Brain microvascular endothelial cell (primary cell): Measurements from ENCODE around the gene C1D.

ENCODE experiments used
- DNase-seq: peaks from one replicate; pipeline ENCODE4 v3.0.0-alpha.2; 2020
- H3K27ac ChIP-seq: fragments of 250-450 bp; sonication (Bioruptor Pico); 2 replicates; pipeline ENCODE4 v1.5.1; 2020; ENCODE audit warnings: mild to moderate bottlenecking, moderate library complexity
- H3K27me3 ChIP-seq: fragments of 250-450 bp; sonication (Bioruptor Pico); replicated peaks from 2 replicates; pipeline ENCODE4 v1.5.1; 2020; ENCODE audit warnings: mild to moderate bottlenecking
- H3K36me3 ChIP-seq: fragments of 250-450 bp; sonication (Bioruptor Pico); replicated peaks from 2 replicates; pipeline ENCODE4 v1.5.1; 2020; ENCODE audit warnings: mild to moderate bottlenecking
- H3K4me3 ChIP-seq: 2 replicates; pipeline ENCODE4 v1.5.1; 2011; ENCODE audit warnings: low read depth, mild to moderate bottlenecking, control low read depth, low read length, moderate library complexity
- CTCF ChIP-seq: IDR thresholded peaks from 2 replicates; pipeline ENCODE4 v1.5.1; 2011; ENCODE audit warnings: low read depth, mild to moderate bottlenecking, moderate library complexity, low read length, control low read depth, inconsistent platforms; ENCODE audit errors: missing control alignments
- in situ Hi-C: cut with HindIII; loops from 2 replicates; pipeline ENCODE4 v1.10.0; 2017; ENCODE audit warnings: low sequenced_read_pairs, low pct_ligation_motif_present

Gene C1D

GRCh38 chr2:68103709-68104055 lies 40.9 kb upstream of the C1D start:
- TF ChIP-seq CTCF = no peak
- DNase-seq = no peak

GRCh38 chr2:68103030-68103708 lies 40.4 kb upstream of the C1D start:
- no peak for DNase-seq
- in situ Hi-C loops = no loop called here
- no peak for TF ChIP-seq CTCF

More at GRCh38 chr2:68103709-68104055, 40.9 kb upstream of the C1D start:
- Histone ChIP-seq H3K27ac (no peak overlapping the region), H3K4me3 (no peak overlapping the region), H3K27me3 (no peaks in the 10 kb centered on the region), H3K36me3 (no peaks in the 10 kb centered on the region)
- in situ Hi-C loops = no loop called here

GRCh38 chr2:68100189-68100588 lies 37.4 kb upstream of the C1D start:
- Histone ChIP-seq H3K27ac (no peak overlapping the region), H3K36me3 (no peaks in the 10 kb centered on the region)
- in situ Hi-C loops = no loop called here

More at GRCh38 chr2:68103030-68103708, 40.4 kb upstream of the C1D start:
- no peak overlapping the region for H3K27ac ChIP-seq
- no peaks in the 10 kb centered on the region for H3K27me3 ChIP-seq
- H3K4me3 ChIP-seq = no peak overlapping the region
- no peaks in the 10 kb centered on the region for H3K36me3 ChIP-seq

GRCh38 chr2:68099260-68099659 lies 36.5 kb upstream of the C1D start:
- no peak for DNase-seq
- no peak overlapping the region for H3K27ac ChIP-seq
- no peaks in the 10 kb centered on the region for H3K27me3 ChIP-seq
- H3K4me3 ChIP-seq = no peak overlapping the region
- in situ Hi-C loops = no loop called here
- no peaks in the 10 kb centered on the region for H3K36me3 ChIP-seq
- TF ChIP-seq CTCF = no peak

More at GRCh38 chr2:68100189-68100588, 37.4 kb upstream of the C1D start:
- Histone ChIP-seq H3K4me3 (no peak overlapping the region), H3K27me3 (no peaks in the 10 kb centered on the region)
- no peak for TF ChIP-seq CTCF
- DNase-seq = no peak

- TF ChIP-seq CTCF = no peak
- in situ Hi-C loops = no loop called here
- H3K4me3 ChIP-seq = no peak overlapping the region
- no peaks in the 10 kb centered on the region for H3K36me3 ChIP-seq
- H3K27me3 ChIP-seq = no peaks in the 10 kb centered on the region
- no peak for DNase-seq
- no peak overlapping the region for H3K27ac ChIP-seq
Observed at GRCh38 chr2:68098291-68098797, 35.5 kb upstream of the C1D start.

GRCh38 chr2:68094111-68094510 lies 31.3 kb upstream of the C1D start:
- no peak for TF ChIP-seq CTCF

More at GRCh38 chr2:68094111-68094510, 31.3 kb upstream of the C1D start:
- Histone ChIP-seq H3K36me3 (no peaks in the 10 kb centered on the region), H3K27ac (no peak overlapping the region), H3K27me3 (no peaks in the 10 kb centered on the region), H3K4me3 (no peak overlapping the region)
- DNase-seq = no peak
- in situ Hi-C loops = no loop called here
